Adipocyte (in vitro differentiated cells): ENCODE data around the gene ERFE.
A peak's percentile ranks its signal among the peaks of the same experiment; 100 is the strongest.
"Not testable (repeated sequence)": the region's sequence is repeated elsewhere in the genome, so short reads cannot be mapped to it uniquely, and the experiment has no call there.

Experiments
- DNase-seq: peaks from one replicate; pipeline ENCODE4 v3.0.0-alpha.2; 2015; ENCODE audit warnings: low read depth
- H3K27me3 ChIP-seq: replicated peaks from 2 replicates; pipeline ENCODE4 v1.7.0; 2013; ENCODE audit warnings: mild to moderate bottlenecking, low read length, moderate library complexity; ENCODE audit not compliant: control insufficient read depth, insufficient read depth
- H3K36me3 ChIP-seq: 2 replicates; pipeline ENCODE4 v1.7.0; 2013; ENCODE audit warnings: low read length, mild to moderate bottlenecking, moderate library complexity; ENCODE audit not compliant: control insufficient read depth, insufficient read depth, severe bottlenecking
- H3K4me1 ChIP-seq: 2 replicates; pipeline ENCODE4 v1.7.0; 2013; ENCODE audit warnings: mild to moderate bottlenecking, low read length, moderate library complexity; ENCODE audit not compliant: control insufficient read depth, insufficient read depth
- H3K4me3 ChIP-seq: 2 replicates; pipeline ENCODE4 v1.7.0; 2013; ENCODE audit warnings: mild to moderate bottlenecking, low read length, moderate library complexity
- H3K9ac ChIP-seq: 2 replicates; pipeline ENCODE4 v1.7.0; 2013; ENCODE audit warnings: mild to moderate bottlenecking, low read length, moderate library complexity
- H3K9me3 ChIP-seq: 2 replicates; pipeline ENCODE4 v1.7.0; 2013; ENCODE audit warnings: mild to moderate bottlenecking, low read length, moderate library complexity; ENCODE audit not compliant: control insufficient read depth

ERFE gene

DNA sequence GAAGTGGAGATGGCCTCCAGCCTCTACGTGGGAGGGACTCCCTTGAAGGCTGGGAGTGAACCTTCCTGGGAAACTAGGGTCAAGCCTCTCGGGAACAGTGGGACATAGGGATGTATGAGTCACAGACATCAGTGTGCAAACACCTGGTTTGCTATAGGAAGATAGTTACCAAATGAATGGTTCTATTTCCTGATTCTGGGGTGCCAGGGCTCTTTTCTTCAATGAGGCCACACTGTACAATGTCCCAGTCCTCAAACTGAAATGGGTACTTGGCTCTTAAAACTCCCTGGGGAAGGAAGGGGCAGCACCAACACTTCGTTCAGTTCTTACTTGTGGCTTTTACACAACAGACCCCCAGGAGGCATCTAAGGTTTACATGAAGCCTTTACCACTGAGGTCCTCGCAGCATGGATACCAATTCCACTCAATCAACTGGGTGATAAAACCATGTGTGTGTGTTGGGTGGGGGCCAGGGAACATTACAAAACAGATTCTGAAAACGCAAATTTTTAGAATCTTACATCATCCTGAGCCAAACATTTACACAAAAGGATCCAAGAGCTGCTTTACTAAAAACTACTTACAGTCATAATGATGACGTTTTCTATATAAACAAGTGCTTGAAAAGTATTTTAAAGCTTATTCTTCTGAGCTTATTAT is 10.4 kb downstream of the ERFE start:
- DNase-seq = peak; percentile 93
- Histone ChIP-seq H3K27me3 (no peaks in the 10 kb centered on the region), H3K36me3 (peaks cover 39% of the 10 kb centered on the region), H3K4me1 (peaks cover 49% of the 10 kb centered on the region), H3K4me3 (peak overlapping the region; percentile 79), H3K9me3 (no peaks in the 10 kb centered on the region), H3K9ac (peak overlapping the region; percentile 84)

- peak; percentile 97 for DNase-seq
- Histone ChIP-seq H3K27me3 (no peaks in the 10 kb centered on the region), H3K4me3 (peak overlapping the region; percentile 79), H3K9me3 (no peaks in the 10 kb centered on the region), H3K36me3 (peaks cover 45% of the 10 kb centered on the region), H3K9ac (peak overlapping the region; percentile 84), H3K4me1 (peaks cover 49% of the 10 kb centered on the region)
Observed at GRCh38 chr2:238169708-238170251, 11.0 kb downstream of the ERFE start.

- H3K4me1 ChIP-seq = peaks cover 49% of the 10 kb centered on the region
- peak overlapping the region; percentile 61 for H3K9ac ChIP-seq
- no peak for DNase-seq
- no peaks in the 10 kb centered on the region for H3K9me3 ChIP-seq
- H3K36me3 ChIP-seq = peaks cover 52% of the 10 kb centered on the region
- H3K27me3 ChIP-seq = no peaks in the 10 kb centered on the region
- H3K4me3 ChIP-seq = peak overlapping the region; percentile 61
Observed at GRCh38 chr2:238170386-238171071, 11.8 kb downstream of the ERFE start.

- not testable (repeated sequence) for H3K9ac ChIP-seq, H3K4me3 ChIP-seq, H3K27me3 ChIP-seq, H3K9me3 ChIP-seq, DNase-seq
- peaks cover 53% of the 10 kb centered on the region for H3K36me3 ChIP-seq
- peaks cover 49% of the 10 kb centered on the region for H3K4me1 ChIP-seq
Observed at GRCh38 chr2:238171072-238171431, 12.3 kb downstream of the ERFE start.

DNA sequence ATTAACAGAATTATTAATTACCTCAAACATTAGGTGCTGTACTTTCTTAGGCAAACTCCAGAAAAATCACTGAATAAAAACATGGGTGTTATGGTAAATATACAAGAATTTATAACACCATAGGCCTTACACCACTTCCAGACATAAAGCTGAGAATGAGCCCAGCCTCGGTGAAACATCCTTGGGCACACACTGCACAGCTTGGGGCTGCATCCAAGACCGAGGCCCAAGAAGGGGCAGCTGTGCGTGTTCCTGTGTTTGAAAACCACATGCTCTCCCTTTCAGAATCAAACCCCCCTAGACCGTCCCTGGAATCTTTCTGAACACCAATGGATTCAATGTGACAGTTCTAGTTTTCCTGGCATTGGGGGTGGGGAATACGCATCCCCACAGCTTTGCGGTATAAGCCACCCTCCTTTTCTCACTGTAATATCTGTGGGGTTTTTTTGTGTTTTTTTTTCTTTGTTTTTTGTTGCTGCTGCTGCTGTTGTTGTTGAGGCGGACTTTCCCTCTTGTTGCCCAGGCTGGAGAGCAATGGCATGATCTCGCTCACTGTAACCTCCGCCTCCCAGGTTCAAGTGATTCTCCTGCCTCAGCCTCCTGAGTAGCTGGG is 12.9 kb downstream of the ERFE start:
- Histone ChIP-seq H3K9me3 (no peaks in the 10 kb centered on the region), H3K4me3 (no peak overlapping the region), H3K9ac (no peak overlapping the region), H3K27me3 (no peaks in the 10 kb centered on the region), H3K36me3 (peaks cover 56% of the 10 kb centered on the region), H3K4me1 (peaks cover 49% of the 10 kb centered on the region)
- DNase-seq = peak; percentile 65

- DNase-seq = no peak
- peaks cover 63% of the 10 kb centered on the region for H3K36me3 ChIP-seq
Observed at GRCh38 chr2:238172439-238172838, 13.7 kb downstream of the ERFE start.

DNA sequence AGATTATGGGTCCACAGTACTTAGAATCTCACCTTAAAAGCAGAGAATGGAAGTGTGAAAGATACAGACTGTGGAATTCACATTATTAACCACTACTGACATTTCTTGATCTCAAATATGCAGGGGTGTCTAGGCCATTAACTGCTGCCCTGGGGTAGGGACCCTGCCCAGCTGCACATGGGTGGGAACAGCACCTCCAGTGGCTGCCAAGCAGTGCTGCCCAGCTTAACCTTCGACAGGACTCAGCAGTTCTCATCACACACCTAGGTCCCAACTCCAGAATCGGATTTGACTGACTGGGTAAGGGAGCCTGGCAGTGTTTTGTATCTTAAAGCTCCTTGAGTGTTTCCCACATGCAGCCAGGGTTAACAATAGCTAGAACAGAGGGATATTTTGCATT is 14.9 kb downstream of the ERFE start:
- no peak overlapping the region for H3K9ac ChIP-seq
- H3K36me3 ChIP-seq = peaks cover 71% of the 10 kb centered on the region

More at GRCh38 chr2:238172439-238172838, 13.7 kb downstream of the ERFE start:
- Histone ChIP-seq H3K9me3 (no peaks in the 10 kb centered on the region), H3K4me3 (no peak overlapping the region), H3K27me3 (no peaks in the 10 kb centered on the region), H3K9ac (no peak overlapping the region), H3K4me1 (peaks cover 44% of the 10 kb centered on the region)

GRCh38 chr2:238174291-238174690 is 15.5 kb downstream of the ERFE start:
- H3K9me3 ChIP-seq = no peaks in the 10 kb centered on the region
- H3K9ac ChIP-seq = no peak overlapping the region
- DNase-seq = no peak
- peaks cover 26% of the 10 kb centered on the region for H3K4me1 ChIP-seq
- no peaks in the 10 kb centered on the region for H3K27me3 ChIP-seq
- peaks cover 77% of the 10 kb centered on the region for H3K36me3 ChIP-seq
- H3K4me3 ChIP-seq = no peak overlapping the region

More for the DNA sequence above, 14.9 kb downstream of the ERFE start:
- Histone ChIP-seq H3K4me3 (no peak overlapping the region), H3K27me3 (no peaks in the 10 kb centered on the region), H3K4me1 (peaks cover 32% of the 10 kb centered on the region), H3K9me3 (no peaks in the 10 kb centered on the region)
- no peak for DNase-seq

DNA sequence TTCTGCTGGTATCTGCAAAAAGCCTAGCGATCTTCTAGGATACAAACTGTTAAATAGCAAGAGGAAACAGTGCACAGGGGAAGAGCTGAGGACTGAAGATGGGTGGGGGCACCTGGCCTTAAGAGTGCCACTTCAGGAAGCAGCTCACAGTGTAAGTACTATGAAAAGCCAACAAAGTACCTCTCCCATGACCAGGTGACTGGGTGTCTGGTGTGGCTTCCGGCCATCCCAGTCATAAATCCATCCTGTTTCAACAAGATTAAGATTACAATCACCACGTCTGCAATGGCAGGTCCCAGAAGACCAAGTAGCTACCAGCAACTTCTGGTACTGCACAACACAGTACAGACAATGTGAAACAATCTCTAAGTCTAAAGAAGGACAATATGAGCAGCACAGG is 15.9 kb downstream of the ERFE start:
- no peak for DNase-seq
- no peaks in the 10 kb centered on the region for H3K9me3 ChIP-seq
- peaks cover 22% of the 10 kb centered on the region for H3K4me1 ChIP-seq
- peaks cover 82% of the 10 kb centered on the region for H3K36me3 ChIP-seq
- H3K9ac ChIP-seq = no peak overlapping the region
- H3K4me3 ChIP-seq = no peak overlapping the region
- H3K27me3 ChIP-seq = no peaks in the 10 kb centered on the region

DNA sequence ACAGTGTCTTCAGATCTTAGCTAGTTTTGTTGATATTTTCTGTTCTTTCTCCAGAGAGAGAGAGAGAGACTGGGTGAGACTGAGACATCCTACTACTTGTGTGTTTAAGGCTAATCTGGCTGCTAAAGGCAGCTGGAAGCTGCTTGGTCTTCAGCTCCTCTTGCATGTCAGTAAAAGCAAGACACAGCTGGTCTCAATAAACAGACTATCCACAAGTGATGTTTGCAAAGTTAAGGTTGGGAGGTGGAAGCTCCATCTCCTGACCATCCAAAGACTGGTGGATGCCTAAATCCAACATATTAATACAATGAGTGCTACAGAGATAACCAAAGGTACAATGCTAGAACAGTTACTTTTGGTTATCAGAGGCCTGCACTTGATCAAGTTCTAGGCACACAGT is 17.8 kb downstream of the ERFE start:
- Histone ChIP-seq H3K9me3 (no peaks in the 10 kb centered on the region), H3K36me3 (peaks cover 92% of the 10 kb centered on the region), H3K9ac (no peak overlapping the region), H3K4me3 (no peak overlapping the region), H3K27me3 (no peaks in the 10 kb centered on the region), H3K4me1 (peaks cover 8% of the 10 kb centered on the region)
- peak; percentile 68 for DNase-seq

DNA sequence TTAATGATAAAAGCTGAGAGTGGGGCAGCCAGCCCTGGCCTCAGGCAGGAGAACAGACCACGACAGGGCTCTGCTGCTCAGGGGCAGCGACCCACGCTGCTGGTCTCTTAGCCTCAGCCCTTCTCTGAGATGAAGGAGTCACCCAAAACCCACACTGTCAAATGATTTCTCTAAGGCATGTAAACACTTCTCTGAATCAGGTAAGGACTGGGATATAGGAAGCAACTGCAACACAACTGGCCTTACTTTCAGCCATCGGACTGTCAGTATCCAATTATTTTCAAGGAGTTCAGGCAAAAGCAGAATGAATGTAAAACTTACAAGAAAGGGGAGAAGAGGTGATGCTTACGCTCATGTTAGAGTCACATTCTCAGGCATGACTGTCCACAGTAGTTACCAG is 21.8 kb downstream of the ERFE start:
- DNase-seq = no peak
- H3K27me3 ChIP-seq = no peaks in the 10 kb centered on the region
- H3K9me3 ChIP-seq = no peaks in the 10 kb centered on the region
- no peak overlapping the region for H3K9ac ChIP-seq
- peaks cover 5% of the 10 kb centered on the region for H3K4me1 ChIP-seq
- H3K4me3 ChIP-seq = no peak overlapping the region
- H3K36me3 ChIP-seq = peaks cover 91% of the 10 kb centered on the region
